BJ (cell line): ENCODE data around the gene NR1H4. TPM values are rescaled to one million over a fixed set of nuclear protein-coding genes. Genes with fewer than 3 reads are reported as not detected.

Experiments used
- CTCF ChIA-PET: fragments of 350-600 bp; formaldehyde crosslinking; extraction: SDS; loops from one replicate; lab custom pipeline; 2021; ENCODE audit warnings: antibody characterized with exemption, inconsistent platforms; lab: Yijun Ruan, JAX
- POLR2A ChIA-PET: fragments of 300-600 bp; sonication (Branson Sonifier 250); formaldehyde crosslinking; extraction: SDS; loops from one replicate; lab custom pipeline; 2021; ENCODE audit warnings: antibody characterized with exemption; lab: Charles Lee
- DNase-seq: peaks from one replicate; pipeline ENCODE4 v3.0.0-alpha.2; 2011; ENCODE audit warnings: low read depth
- H3K27me3 ChIP-seq: 2 replicates; pipeline ENCODE4 v1.6.0; 2011; ENCODE audit warnings: low read length; ENCODE audit not compliant: control insufficient read depth, insufficient read depth
- H3K36me3 ChIP-seq: 2 replicates; pipeline ENCODE4 v1.5.1; 2011; ENCODE audit warnings: low read length; ENCODE audit not compliant: control insufficient read depth, insufficient read depth
- H3K4me3 ChIP-seq: 2 replicates; pipeline ENCODE4 v1.5.1; 2011; ENCODE audit warnings: low read depth, mild to moderate bottlenecking, control low read depth, low read length
- polyA plus RNA-seq: library from polyadenylated mRNA; depleted of rRNA; stranded (reverse); fragments of >200 nt; gene quantifications from 2 replicates; pipeline ENCODE4 v1.2.3, GENCODE V29; 2011
- TF ChIP-seq, protein P1 (sequence below): IDR thresholded peaks from 2 replicates; pipeline ENCODE4 v1.5.1; 2011; ENCODE audit warnings: low read depth, mild to moderate bottlenecking, control low read depth, inconsistent platforms, low read length, moderate library complexity; ENCODE audit not compliant: insufficient read depth

The NR1H4 gene
- polyA plus RNA-seq, 1 experiment, result not detected

DNA sequence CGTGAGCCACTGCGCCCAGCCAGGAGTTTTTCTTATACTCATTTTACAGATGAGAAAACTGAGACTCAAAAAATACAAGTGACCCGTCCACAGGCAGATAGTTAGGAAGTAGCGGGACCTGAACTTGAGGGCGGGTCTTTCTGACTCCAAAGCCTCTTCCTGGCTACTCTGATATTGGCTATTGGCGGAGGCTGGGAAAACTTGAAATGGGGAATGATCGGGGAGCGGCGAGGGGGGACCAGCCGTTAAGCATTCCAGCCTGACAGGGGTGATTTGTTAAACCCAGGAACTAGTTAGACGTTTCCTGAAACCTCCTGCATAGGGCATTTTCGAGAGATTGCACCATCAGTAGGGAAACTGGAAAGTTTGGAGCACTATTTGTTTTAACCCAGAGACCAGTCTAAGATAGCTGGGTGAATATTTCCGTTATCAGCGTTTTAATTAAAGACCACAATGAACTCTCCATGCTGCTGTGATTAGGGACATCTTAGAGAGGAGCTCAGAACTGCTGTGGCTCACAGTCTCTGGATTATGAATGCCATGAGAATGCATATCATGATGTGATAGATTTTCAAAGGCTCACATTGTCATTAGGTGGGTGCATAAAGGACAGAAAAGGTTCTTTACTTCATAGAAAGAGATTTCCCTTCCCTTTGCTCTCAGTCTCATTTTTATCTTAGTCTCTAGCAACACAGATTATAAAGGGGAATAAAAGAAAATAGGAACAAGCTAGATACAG is 2.5 kb downstream of the NR1H4 start:
- ChIA-PET CTCF (no interaction called here), POLR2A (no interaction called here)
- no peak for DNase-seq

DNA sequence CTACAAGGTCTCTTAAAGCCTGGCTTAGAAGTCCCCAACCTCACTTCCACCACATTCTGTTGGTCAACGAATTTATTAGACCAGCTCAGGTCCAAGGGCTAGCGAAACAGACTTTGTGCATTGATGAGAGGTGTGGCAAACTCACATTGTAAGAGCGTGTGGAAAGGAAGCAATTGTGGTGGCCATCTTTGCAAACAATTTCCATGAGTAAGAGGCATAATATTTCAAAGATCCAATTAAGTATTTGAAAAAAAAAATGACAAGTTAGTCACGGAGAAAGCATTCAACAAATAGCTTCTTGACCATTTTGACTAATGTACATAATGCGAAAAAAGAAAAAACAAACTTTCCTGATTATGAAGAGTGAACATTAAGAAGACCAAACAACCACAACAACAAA is 7.4 kb downstream of the NR1H4 start:
- no peak overlapping the region for H3K4me3 ChIP-seq
- POLR2A ChIA-PET, result no interaction called here
- CTCF ChIA-PET, result interaction anchor here (1.1 to 1.4 kb wide), 3 partner anchors 13 to 252 kb away, joined by 3 read pairs; no protein-coding TSS in a partner anchor
- no peaks in the 10 kb centered on the region for H3K36me3 ChIP-seq
- no peaks in the 10 kb centered on the region for H3K27me3 ChIP-seq
- TF ChIP-seq, protein P1, sequence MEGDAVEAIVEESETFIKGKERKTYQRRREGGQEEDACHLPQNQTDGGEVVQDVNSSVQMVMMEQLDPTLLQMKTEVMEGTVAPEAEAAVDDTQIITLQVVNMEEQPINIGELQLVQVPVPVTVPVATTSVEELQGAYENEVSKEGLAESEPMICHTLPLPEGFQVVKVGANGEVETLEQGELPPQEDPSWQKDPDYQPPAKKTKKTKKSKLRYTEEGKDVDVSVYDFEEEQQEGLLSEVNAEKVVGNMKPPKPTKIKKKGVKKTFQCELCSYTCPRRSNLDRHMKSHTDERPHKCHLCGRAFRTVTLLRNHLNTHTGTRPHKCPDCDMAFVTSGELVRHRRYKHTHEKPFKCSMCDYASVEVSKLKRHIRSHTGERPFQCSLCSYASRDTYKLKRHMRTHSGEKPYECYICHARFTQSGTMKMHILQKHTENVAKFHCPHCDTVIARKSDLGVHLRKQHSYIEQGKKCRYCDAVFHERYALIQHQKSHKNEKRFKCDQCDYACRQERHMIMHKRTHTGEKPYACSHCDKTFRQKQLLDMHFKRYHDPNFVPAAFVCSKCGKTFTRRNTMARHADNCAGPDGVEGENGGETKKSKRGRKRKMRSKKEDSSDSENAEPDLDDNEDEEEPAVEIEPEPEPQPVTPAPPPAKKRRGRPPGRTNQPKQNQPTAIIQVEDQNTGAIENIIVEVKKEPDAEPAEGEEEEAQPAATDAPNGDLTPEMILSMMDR, result no peak
- no peak for DNase-seq

More for the DNA sequence above, 2.5 kb downstream of the NR1H4 start:
- TF ChIP-seq, protein P1, result no peak
- H3K36me3 ChIP-seq, result no peaks in the 10 kb centered on the region
- H3K4me3 ChIP-seq, result no peak overlapping the region
- H3K27me3 ChIP-seq, result no peaks in the 10 kb centered on the region

DNA sequence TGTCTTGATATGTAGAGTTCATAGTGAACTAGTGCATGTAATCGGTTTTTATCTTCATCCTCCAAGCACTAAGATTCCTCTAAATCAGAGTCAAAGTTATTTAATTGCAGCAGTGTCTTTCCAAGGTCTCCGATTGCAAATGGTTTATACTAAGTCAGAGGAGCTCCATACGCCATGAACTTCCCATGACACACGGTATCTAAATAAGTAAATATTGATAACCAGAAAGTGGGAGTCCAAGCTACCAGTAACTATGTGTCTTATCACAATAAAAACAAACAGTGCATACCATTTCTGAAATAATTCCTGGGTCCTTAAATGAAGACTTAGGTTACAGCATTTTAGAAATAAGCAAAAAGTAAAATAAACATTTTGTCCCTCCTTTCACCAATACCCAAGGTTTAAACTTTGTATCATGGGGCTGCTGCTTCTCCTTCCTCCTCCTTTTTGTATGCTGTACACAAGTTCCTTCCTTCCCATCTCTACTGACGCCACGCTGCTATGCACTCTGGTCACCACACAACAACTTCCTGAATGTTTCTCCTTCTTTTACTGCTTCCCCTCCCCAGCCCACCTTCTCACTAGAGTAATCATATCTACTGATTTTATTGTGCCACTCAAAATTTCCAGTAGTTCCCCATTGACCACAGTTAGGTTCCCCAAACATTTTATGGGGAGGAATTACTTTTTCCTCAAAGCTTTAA is 10.7 kb downstream of the NR1H4 start:
- TF ChIP-seq, protein P1, result no peak
- H3K36me3 ChIP-seq, result no peaks in the 10 kb centered on the region
- POLR2A ChIA-PET, result no interaction called here
- DNase-seq, result no peak
- H3K4me3 ChIP-seq, result no peak overlapping the region
- CTCF ChIA-PET, result interaction anchor here (0.6 kb wide), 1 partner anchor 16 kb away, joined by 3 read pairs; no protein-coding TSS in a partner anchor
- no peaks in the 10 kb centered on the region for H3K27me3 ChIP-seq

DNA sequence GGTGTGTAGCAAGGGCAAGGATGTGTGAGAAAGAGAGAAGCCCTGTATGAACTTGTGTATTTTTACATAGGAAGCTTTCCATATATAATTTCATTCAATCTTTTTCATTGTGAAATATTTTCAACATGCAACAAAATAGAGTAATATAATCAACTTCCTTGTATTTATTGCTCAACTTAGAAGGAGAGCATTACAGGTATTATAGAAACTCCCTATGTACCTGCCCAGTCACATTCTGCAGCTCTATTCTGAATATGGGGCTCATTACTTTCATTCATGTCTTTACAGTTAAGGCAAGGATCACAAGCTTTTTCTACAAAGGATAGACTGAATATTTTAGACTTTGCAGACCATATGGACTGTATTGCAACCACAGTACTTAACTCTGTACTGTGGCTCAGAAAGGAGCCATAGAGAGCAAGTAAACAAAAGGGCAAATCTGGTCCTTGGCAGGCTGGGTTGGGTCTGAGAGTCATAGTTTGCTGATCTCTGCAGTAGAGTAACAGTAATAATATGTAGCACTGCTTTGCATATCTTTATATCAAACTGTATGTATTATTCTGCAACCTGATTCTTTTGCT is 11.3 kb downstream of the NR1H4 start:
- Histone ChIP-seq H3K27me3 (no peaks in the 10 kb centered on the region), H3K4me3 (no peak overlapping the region), H3K36me3 (no peaks in the 10 kb centered on the region)
- no peak for DNase-seq
- CTCF ChIA-PET, result interaction anchor here (0.6 kb wide), 1 partner anchor 15 kb away, joined by 3 read pairs; no protein-coding TSS in a partner anchor
- POLR2A ChIA-PET, result no interaction called here
- TF ChIP-seq, protein P1, result no peak

DNA sequence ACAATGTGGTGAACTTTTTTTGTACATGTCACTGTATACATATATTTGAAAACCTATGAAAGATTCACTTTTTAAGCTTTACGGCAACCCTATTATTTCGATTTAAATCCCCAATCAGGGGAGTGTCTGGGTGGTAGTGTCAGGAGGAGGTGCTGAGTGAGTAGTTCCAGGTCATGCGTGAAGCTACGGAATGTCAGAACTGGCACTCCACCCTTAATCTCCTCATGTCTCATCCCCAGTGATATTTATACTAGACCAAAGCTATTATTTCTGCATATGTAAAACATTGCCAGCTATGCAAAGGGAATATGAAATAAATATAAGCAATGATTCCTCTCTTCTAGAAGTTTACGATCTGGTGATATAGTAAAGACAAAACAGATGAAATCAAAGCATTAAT is 12.3 kb downstream of the NR1H4 start:
- no peak overlapping the region for H3K4me3 ChIP-seq
- no peaks in the 10 kb centered on the region for H3K27me3 ChIP-seq
- no peak for DNase-seq
- H3K36me3 ChIP-seq, result no peaks in the 10 kb centered on the region
- POLR2A ChIA-PET, result no interaction called here
- CTCF ChIA-PET, result no interaction called here
- TF ChIP-seq, protein P1, result no peak
